Measurements from ENCODE around the gene ATOH8.

ATOH8 gene

GRCh38 chr2:85741211-85741832, 12.5 kb upstream of the ATOH8 start:
- Mint-ChIP-seq H3K27ac (peak overlapping the region; percentile 96 to 98 (median 96)), H3K27me3 (ENCODE audit: low read depth) (peaks cover 18% of the 10 kb centered on the region), H3K9me3 (no peaks in the 10 kb centered on the region), H3K4me3 (peak overlapping the region; percentile 1 to 36 (median 21)), H3K36me3 (ENCODE audit: low read depth) (no peaks in the 10 kb centered on the region), H3K4me1 (peaks cover 75% of the 10 kb centered on the region)
- no peak for TF ChIP-seq CTCF (IDR thresholded peaks at IDR 0.05; ENCODE audit: unreplicated experiment in 3 of 3)

GRCh38 chr2:85741833-85742455, 11.8 kb upstream of the ATOH8 start:
- Mint-ChIP-seq H3K4me3 (peak overlapping the region; percentile 36 to 71 (median 62)), H3K36me3 (ENCODE audit: low read depth) (no peaks in the 10 kb centered on the region), H3K27ac (peak overlapping the region; percentile 96 to 98 (median 96)), H3K9me3 (no peaks in the 10 kb centered on the region), H3K4me1 (peaks cover 72% of the 10 kb centered on the region), H3K27me3 (ENCODE audit: low read depth) (peaks cover 18% of the 10 kb centered on the region)
- no peak for TF ChIP-seq CTCF (IDR thresholded peaks at IDR 0.05; ENCODE audit: unreplicated experiment in 3 of 3)

- peaks cover 77% of the 10 kb centered on the region for H3K4me1 Mint-ChIP-seq
- peaks cover 18% of the 10 kb centered on the region for H3K27me3 Mint-ChIP-seq (ENCODE audit: low read depth)
- H3K9me3 Mint-ChIP-seq: no peaks in the 10 kb centered on the region
- H3K4me3 Mint-ChIP-seq: peak overlapping the region in 1 of 3 experiments; percentile 50
- no peaks in the 10 kb centered on the region for H3K36me3 Mint-ChIP-seq (ENCODE audit: low read depth)
- TF ChIP-seq CTCF (IDR thresholded peaks at IDR 0.05; ENCODE audit: unreplicated experiment in 3 of 3): no peak
- H3K27ac Mint-ChIP-seq: peak overlapping the region; percentile 96 to 98 (median 96)
These were observed 10.3 kb upstream of the ATOH8 start for GRCh38 chr2:85743304-85743978.

GRCh38 chr2:85744055-85744454, 9.7 kb upstream of the ATOH8 start:
- no peak for TF ChIP-seq CTCF (IDR thresholded peaks at IDR 0.05; ENCODE audit: unreplicated experiment in 3 of 3)
- Mint-ChIP-seq H3K4me3 (peak overlapping the region in 2 of 3 experiments; percentile 12 to 50), H3K4me1 (peaks cover 77% of the 10 kb centered on the region), H3K27me3 (ENCODE audit: low read depth) (peaks cover 23% of the 10 kb centered on the region), H3K36me3 (ENCODE audit: low read depth) (no peaks in the 10 kb centered on the region), H3K27ac (peak overlapping the region; percentile 84 to 98 (median 96)), H3K9me3 (no peaks in the 10 kb centered on the region)

- Mint-ChIP-seq H3K4me3 (peak overlapping the region; percentile 19 to 63 (median 60)), H3K9me3 (no peaks in the 10 kb centered on the region), H3K27ac (peak overlapping the region; percentile 84 to 96 (median 92)), H3K36me3 (ENCODE audit: low read depth) (no peaks in the 10 kb centered on the region), H3K4me1 (peaks cover 80% of the 10 kb centered on the region), H3K27me3 (ENCODE audit: low read depth) (peaks cover 21% of the 10 kb centered on the region)
- no peak for TF ChIP-seq CTCF (IDR thresholded peaks at IDR 0.05; ENCODE audit: unreplicated experiment in 3 of 3)
These were observed 8.8 kb upstream of the ATOH8 start for GRCh38 chr2:85744741-85745601.

All from nephron (organoid).